NCI-H524 (cell line): ENCODE data around the gene TMEM52B.

Experiments
- DNase-seq, 2 experiments: peaks; one replicate each; lab custom pipeline; 2025; lab: John Stamatoyannopoulos, UW

Gene TMEM52B

DNA sequence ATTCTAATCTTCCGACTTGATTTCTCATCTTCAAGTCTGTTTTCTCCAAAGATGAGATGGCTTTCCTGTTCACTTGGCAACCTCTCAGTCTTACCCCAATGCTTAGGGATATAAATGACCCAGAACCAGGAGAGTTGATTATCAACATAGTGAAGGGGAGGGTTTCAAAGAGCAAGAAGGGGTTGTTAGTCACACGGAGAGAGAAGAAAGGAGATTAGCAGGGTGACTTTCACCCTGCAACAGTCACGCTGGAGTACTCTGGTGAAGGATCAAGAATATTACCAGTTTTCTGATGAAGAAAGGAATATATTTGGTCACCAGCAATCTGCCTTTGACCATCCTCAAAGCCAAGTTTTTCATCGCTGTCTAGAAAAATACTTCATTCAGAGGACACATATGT is at the start of gene TMEM52B:
Gene TMEM52B, plus strand, starts transcription at position 212 of the 400 bp plus-strand sequence. CDS start 543 bp downstream, outside the sequence.
- DNase-seq = no peak

DNA sequence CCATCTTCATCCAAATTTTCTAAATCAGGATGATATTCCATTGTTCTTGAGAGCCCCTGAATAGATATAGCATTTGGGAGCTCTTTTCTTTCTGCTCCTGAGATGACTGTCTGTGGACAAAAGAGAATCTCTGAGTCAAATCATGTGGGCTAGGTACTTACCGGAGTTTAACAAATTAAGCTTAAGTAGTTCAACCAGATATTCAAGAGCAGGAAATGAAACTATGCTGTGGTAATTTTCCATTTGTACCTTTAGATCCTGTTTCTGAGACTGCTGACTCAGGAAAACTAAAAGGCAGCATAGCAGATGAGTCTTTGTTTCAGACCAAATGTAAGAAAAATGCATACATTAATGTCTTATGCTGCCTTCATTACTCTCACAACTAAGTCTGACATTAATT is 48.8 kb upstream of the TMEM52B start, which contains the start of gene CLEC7A:
Gene CLEC7A, minus strand, starts transcription at position 158 of the 400 bp plus-strand sequence. Its CDS starts 117 bp downstream, at position 41.
- no peak for DNase-seq

DNA sequence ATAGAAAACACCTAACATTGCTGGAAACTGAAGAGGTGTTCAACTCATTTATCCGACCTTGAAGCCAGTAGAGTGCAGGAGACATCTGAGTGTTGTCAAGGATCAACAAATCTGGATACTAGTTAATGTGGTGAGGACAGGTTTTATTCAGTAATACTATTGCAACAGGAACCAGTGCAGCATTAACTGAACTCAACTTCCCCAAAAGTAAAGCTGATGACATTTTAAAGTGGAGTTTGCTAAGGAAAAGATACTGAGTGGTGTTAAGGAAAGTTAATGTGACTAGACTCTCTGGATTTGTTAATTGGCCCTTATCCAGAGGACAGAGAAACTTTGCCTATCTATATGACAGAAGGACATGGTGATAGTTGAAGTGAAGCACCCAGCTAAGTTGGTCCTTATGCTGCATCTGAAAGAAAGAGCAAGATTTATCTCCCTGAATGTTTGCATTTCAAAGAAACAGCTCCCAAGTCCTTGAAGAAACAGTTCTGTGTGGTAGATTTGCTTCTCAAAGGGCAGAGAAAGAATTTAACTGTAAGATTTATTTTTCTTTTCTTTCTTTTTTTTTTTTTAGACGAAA is 47.6 kb upstream of the TMEM52B start:
- no peak for DNase-seq

DNA sequence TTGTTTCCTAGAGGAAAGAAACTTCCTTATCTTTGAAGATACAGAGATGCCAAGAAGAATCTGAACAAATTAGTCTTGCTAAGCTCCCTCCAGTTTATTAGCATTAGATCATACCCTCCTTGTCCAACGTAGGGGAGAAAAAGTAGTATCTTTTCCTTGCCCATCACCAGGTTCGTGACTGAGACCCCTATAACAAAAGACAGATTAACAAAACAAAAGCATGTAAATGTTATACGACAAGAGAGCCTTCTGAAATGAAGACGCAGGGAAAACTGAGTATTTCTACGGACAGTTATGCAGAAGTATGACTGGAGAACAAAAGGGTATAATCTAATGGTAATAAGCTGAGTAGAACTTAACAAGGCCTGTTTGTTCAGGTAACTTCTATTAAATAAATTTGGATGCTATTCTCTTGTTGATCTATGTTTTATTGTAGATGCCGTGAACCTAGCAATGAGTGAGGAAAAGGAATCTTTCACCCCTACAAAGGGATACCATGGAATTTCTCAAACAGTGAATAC is 45.9 kb upstream of the TMEM52B start:
- no peak for DNase-seq

DNA sequence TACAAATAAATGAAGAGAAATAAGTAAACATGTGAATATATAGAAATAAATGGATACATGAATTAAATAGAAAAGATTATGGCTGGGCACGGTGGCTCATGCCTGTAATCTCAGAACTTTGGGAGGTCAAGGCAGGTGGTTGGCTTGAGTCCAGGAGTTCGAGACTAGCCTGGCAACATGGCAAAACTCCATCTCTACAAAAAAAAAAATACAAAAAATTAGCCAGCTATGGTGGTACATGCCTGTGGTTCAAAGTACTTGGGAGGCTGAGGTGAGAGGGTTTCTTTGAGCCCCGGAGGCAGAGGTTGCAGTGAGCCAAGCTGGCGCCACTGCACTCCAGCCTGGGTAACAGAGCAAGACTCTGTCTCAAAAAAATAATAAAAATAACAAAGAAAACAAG is 43.7 kb upstream of the TMEM52B start:
- no peak for DNase-seq

DNA sequence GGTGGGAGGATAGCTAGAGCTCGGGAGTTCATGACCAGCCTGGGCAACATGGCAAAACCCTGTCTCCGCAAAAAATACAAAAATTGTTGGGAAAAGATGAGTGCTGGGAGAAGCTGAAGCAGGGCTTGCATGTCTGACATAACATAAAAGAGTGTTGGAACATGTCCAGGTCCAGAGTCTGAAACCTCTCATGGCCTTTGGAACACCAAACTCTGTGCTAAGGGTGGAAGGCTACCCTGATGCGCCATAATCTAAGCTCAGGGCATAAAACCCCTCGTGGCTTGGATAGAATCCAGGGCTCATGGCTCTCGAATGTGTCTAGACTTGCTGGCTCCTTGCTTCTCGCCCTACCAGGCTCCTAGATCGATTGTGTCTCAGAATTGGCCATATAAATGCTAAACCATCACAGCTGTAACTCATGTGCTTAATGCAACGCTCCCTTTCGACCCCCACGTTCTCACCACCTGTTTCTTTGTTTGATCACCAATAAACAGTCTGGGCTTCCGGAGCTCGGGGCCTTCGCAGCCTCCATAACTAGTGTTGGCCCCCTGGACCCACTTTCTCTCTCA is 42.1 kb upstream of the TMEM52B start:
- DNase-seq = no peak

DNA sequence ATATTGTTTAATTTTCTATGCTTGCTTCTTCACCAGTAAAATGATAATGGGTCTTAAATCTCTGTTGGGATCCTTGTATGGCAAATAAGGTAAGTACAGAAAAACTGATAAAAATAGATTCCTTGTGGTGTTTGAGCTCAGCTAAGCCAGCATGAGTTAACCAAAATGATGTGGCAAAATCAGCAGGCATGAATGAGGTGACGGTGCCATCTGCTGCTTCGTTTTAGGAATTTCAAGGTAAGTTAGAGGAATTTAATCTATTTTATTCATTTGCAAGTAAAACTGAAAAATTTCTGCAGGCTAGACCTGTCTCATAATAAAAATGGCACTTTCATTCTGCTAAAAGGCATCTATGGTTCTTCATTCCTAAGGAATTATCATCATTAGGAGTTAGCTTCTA is 38.8 kb upstream of the TMEM52B start:
- peak in 1 of 2 experiments; percentile 4 for DNase-seq

DNA sequence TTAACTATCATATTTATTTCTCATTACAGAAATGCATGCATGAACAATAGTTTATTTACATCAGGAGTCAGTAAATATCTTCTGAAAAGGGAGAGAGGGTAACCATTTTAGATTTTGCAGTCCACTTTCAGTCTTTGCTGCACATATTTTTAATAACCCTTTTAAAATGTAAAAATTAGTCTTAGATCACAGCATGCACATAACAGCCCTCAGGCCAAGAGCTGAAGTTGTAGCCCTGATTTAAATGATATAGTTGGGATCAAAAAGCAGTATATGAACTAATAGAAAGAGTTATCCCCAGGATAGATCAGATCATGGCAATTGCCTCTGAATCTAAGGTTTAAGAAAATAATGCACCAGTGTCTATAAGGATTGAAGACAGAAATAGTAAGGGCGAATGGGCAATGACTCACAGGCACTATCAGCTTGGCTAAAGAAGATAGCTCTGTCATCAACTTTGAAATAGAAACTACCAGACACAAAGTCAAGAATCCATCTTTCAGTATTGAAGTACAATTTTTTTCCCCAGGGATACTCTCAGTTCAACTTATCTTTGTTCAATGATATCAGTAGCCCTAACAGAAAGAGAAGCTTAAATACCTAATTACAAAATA is 35.7 kb upstream of the TMEM52B start:
- no peak for DNase-seq

DNA sequence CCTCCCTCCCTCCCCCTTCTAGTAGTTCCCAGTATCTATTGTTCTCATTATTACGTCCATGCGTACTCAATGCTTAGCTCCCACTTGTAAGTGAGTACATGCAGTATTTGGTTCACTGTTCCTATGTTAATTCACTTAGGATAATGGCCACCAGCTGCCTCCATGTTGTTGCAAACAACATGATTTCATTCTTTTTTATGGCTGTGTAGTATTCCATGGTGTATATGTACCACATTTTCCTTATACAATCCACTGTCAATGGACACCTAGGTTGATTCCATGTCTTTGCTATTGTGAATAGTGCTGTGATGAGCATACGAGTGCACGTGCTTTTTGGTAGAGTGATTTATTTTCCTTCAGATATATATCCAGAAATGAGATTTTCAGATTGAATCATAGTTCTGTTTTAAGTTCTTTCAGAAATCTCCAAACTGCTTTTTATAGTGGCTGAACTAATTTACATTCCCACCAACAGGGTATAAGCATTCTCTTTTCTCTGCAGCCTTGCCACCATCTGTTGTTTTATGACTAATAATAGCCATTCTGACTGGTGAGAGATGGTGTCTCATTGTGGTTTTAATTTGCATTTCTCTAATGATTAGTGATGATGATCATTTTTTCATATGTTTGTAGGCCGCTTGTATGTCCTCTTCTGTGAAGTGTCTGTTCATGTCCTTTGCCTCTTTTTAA is 31.0 kb upstream of the TMEM52B start:
- no peak for DNase-seq

DNA sequence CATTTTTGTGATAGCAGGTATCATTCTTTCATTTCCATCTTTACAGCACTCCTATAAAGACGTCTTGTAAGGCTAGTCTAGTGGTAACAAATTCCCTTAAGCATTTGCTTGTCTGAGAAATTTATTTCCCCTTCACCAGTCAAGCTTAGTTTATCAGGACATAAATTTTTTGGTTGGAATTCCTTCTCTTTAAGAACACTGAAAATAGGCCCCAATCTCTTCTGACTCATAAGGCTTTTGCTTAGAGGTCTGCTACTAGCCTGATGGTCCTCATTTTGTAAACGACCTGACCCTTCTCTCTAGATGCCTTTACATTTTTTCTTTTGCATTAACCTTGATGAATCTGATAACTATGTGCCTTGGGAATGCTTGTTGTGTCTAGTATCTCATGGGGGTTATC is 27.2 kb upstream of the TMEM52B start:
- no peak for DNase-seq

DNA sequence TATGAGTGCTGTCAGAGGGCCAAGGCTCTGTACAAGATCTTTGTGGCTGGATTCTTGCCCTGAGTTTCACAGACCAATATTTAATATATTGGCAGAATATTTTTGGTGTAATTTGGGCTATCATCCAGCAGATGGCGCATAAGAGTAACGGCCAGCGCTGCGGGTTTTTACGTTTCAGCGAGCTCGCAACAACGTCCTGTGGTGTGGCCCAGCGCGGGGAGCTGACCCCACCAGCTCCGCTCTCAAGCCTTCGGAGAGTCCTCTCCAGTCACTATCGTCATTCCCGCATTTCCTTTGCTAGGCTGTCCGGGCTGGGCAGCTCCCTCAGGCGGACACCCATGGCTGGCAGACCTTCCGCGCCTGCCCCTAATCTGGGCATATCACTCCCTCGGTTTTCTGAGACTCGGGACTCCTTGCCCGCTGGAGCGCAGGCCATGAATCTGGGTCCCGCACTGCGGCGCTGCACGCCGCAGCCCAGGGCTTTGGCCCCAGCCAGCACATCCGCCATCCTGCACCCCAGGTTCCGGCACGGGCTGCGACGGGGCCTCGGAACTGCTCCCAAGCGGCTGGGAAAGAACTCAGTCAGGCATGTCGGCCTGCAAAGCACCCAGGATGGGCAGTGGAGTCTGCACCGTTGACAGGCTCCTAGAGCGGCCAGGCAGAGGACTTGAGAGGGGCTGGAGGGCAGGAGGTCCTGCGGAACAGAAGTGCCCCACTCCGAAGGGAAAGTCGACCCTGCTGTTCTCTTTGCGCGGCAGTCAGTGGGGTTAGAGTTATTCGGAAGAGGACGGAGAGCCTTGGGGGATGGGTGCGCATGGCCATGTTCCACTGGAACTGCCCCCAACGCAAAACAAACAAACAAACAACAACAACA is 25.3 kb upstream of the TMEM52B start:
- DNase-seq = peak; percentile 20 to 54

DNA sequence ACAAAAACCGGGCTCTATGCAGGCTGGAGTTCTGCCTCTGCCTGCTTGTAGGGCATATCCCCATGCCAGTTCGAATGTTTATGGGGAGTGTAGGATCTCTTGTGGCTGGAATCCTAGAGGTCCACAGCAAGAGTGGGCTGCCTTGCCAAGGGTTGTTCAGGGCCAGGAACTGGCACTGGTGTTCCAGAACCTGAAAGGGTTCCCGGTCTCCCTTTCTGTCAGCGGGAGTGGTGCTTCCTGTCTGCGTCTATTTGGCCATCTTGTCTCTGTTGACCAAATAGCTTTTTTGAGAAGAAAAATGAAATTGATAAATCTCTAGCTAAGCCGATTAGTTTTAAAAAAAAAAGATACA is 24.7 kb upstream of the TMEM52B start:
- no peak for DNase-seq

DNA sequence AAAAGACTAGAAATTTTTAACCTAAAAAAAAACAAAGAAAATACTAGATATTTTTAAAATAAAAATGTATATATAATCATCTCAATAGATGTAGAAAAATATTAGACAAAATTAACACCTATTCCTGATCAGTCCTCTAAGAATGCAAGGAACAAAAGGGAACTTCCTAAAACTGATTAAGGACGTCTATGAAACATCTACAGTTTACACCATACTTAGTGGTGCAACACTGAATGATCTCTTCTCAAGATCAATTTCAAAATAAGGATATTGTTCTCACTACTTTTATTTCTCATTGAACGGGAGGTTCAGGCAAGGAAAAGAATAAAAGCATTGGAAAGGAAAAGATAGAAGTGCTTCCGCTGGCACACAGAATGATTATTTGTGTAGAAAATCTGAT is 22.9 kb upstream of the TMEM52B start:
- DNase-seq = no peak

DNA sequence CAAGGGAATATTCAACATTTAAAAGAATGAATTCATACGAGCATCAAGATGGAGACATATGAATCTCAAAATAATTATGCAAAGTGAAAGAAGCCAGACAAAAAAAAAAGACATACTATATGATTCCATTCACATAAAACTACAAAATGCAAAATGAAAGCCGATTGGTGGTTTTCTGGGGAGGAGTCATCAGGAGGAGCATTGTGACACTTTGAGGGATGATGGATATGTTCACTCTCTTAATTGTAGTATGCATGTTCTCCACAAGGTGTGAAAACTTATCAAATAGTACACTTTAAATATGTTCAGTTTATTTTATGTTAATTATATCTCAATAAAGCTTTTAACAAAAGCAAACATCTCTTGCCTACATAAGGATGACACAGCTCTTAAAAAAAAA is 20.4 kb upstream of the TMEM52B start:
- no peak for DNase-seq

DNA sequence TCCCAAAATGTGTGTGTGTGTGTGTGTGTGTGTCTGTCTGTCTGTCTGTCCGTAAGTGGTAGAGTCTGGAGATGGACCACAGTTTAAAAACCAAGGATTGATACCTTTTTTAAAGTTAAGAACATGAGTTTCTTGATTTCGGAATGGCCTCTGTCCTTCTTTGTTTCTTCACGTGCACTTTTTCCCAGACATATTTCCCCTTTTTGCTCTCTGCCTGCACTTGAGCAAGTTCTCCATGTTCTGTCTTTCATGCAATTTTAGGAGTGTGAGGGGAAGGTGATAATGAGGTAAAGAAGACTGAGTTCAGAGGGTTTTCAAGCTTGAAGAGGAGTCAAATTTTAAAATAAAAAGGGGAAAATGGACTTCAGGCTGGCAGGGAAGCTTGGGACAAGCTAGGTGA is 19.6 kb upstream of the TMEM52B start:
- no peak for DNase-seq

DNA sequence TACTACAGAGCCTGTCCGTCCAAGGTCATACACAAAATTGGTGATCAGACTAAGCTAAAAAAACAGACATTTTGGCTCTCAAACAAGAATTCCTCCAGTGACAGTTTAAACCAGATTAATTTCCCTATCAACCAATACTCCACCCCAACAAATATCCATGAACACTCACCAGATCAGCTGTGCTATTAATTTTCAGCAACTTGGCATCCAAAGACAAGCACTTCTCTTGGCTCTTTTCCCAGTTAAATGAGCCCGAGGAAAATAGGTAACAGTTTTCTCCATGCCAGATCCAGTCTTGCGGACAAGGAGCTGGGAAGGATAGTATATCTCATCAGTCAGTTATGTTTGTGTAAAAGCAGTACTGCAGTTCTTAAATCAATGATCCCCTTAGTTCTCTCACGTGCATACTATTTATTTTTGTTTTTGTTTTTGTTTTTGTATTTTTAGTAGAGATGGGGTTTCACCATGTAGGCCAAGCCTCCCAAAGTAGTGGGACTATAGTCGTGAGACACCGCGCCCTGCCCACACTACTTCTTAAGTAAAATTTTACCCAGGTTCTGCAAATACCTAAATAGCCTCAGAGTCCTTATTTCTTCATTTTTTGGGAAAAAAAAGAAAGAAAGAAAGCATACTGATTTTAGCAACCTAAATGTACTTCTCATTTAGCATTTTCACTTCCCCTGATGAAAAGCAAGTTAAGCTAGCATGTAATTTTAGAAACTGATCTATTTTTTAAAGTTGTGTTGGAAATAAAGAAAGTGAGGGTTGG is 18.0 kb upstream of the TMEM52B start:
- no peak for DNase-seq

DNA sequence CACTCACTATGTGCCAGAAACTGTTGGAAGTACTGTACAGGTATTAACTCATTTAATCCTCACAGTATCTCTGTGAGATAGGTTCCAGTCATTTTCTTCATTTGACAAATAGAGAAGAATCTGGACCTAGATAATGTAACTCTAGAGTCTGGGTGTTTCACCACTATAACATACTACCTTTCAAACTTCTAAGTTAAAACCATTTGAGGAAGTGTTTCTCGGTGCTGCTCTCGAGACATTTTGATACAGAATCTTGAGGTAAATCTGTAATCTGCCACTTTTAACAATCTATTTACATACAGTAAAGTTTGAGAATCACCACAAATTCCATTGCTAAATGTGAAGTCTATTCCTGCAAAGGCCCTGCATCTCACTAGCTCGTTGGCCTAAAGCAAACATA is 15.7 kb upstream of the TMEM52B start:
- DNase-seq = no peak

DNA sequence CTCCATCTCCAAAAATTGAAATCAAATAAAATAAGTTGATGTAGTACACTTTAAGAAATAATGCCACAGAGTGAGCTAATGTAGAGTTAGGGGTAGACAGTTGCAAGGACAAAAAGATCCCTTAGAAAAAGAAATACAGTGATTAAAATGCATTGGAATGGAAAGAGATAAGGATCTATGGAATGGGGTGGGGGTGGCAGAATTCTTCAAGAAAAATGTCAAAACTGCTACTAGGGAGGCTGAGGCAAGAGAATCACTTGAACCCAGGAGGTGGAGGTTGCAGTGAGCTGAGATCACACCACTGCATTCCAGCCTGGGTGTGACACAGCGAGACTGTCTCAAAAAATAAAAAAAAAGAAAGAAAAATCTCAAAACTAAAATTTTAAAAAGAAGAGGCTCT is 13.4 kb upstream of the TMEM52B start:
- no peak for DNase-seq

DNA sequence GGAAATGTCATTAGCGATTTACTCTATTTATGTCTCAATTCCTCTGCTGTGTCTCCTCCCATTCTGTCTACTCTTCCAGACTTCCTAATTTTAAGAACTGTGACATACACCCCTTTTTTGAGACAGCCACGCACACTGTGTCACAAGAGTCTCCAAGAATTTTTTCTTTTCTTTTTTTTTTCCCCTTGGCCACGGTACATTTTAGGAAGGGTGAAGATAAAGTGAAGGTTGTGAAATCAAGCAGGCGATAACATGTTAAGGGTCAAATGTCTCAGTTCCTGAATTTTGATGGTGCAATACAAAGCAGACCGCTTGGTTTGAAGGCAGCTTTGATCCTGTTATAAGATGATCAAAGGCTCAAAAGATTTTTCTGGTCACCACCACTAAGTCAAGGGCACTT is 11.2 kb upstream of the TMEM52B start:
- DNase-seq = no peak

DNA sequence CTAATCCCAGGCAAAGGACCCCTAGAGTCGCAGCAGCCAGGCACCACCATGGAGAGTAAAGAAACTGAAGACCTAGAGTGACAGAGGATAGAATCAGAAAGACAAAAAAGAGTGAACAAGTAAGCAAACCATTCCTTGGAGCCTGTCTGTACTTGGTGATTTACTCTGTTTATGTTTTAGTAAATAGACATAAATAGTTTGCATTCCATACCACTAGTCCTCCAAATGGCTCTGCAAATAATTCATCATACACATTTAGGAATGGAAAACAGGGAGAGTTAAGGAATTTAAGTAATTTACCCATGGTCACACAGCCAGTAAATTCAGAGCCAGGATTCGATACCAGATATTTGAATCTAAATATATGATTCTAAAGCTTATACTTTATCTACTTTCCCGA is 9.7 kb upstream of the TMEM52B start:
- DNase-seq = no peak

DNA sequence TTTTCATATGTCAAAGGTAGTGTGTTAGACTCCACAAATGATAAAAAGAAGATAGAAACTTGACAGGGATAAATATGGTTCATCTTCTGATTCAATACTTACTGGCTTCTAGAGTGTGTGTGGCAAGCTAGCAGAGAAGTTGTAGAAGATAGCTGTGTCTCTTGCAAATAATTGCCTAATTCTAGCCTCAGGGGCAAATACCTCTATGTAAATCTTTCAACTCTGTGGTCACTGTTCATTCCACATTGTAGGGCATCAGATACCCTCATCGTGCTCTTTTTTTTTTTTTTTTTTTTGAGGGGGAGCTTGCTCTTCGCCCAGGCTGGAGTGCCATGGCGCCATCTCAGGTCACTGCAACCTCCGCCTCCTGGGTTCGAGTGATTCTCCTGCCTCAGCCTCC is 8.6 kb upstream of the TMEM52B start:
- no peak for DNase-seq
